ENCODE results near the gene FBXO36.

FBXO36 gene

DNA sequence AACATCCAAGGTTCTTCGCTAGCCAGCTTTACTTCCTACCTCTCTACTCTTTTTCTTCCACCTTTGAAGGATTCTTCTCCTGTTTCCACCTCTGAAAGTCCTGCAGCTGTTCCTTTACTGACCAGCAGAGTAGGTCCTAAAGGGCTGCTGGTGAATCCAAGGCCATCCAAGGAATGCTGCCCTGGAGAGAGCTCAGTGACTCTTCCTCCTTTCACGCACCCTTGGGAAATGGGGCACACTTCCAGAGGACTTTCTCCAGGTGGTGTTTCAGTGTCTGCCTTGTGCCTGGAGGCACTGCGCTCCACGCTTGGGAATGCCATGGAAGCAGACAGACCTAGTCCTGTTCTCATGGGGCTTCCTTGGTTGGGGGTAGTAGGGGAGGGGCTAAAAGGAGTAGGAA, 101.0 kb downstream of the FBXO36 start:
- Histone ChIP-seq H3K27me3 (ENCODE audit: control insufficient read depth in 1 of 2, insufficient read depth in 2 of 2, low read length in 2 of 2) (no peaks in the 10 kb centered on the region), H3K36me3 (ENCODE audit: control insufficient read depth in 1 of 2, insufficient read depth in 2 of 2, low read length in 2 of 2) (no peaks in the 10 kb centered on the region), H3K4me1 (ENCODE audit: control insufficient read depth in 1 of 2, insufficient read depth in 2 of 2, low read length in 2 of 2) (no peaks in the 10 kb centered on the region), H3K9me3 (ENCODE audit: control insufficient read depth in 1 of 2, low read length in 2 of 2) (no peaks in the 10 kb centered on the region), H3K27ac (ENCODE audit: low read depth, low read length) (no peak overlapping the region), H3K9ac (ENCODE audit: low read depth in 1 of 2, low read length in 2 of 2) (no peak overlapping the region), H3K4me3 (ENCODE audit: low read depth in 1 of 2, low read length in 2 of 2) (no peak overlapping the region)

DNA sequence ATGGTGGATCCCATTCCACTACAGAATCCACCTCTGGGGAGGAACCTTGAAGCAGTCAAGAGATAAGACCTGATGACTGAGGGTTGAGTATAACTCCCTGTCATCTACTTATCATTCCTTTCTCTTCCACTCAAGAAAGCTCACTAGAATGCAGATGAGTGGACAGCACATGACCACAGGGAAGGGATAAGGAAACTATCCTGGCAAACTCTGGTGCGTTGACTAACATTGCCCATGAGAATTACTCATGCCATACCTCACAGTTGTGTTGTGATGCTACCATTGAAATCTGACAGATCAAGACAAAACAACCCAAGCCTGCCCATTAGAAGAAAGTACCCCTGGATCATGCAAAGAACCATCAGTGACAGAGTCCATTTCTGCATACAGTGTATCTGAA, 119.9 kb downstream of the FBXO36 start:
- Histone ChIP-seq H3K4me1 (ENCODE audit: control insufficient read depth in 1 of 2, insufficient read depth in 2 of 2, low read length in 2 of 2) (no peaks in the 10 kb centered on the region), H3K9ac (ENCODE audit: low read depth in 1 of 2, low read length in 2 of 2) (no peak overlapping the region), H3K9me3 (ENCODE audit: control insufficient read depth in 1 of 2, low read length in 2 of 2) (no peaks in the 10 kb centered on the region), H3K27me3 (ENCODE audit: control insufficient read depth in 1 of 2, insufficient read depth in 2 of 2, low read length in 2 of 2) (no peaks in the 10 kb centered on the region), H3K36me3 (ENCODE audit: control insufficient read depth in 1 of 2, insufficient read depth in 2 of 2, low read length in 2 of 2) (no peaks in the 10 kb centered on the region), H3K27ac (ENCODE audit: low read depth, low read length) (no peak overlapping the region), H3K4me3 (ENCODE audit: low read depth in 1 of 2, low read length in 2 of 2) (no peak overlapping the region)

DNA sequence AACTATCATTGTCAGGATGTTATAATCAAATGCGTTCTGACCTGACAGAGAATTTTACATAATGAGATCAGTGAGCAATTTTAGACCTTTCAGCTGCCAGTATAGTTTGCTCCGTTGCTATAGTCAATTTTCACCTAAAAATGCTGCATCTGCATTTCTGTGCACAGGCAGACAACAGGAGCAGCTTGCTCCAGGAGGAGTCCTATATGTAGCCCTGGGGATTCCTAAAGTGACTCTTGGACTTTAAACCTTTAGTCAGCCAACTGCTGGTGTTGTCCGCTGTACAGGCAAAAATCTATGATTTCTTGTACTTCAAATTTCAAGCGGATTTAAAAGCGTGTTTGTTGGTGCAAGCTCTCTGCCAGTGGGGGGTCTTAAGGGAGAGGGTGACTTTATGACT, 120.7 kb downstream of the FBXO36 start:
- Histone ChIP-seq H3K27me3 (ENCODE audit: control insufficient read depth in 1 of 2, insufficient read depth in 2 of 2, low read length in 2 of 2) (no peaks in the 10 kb centered on the region), H3K9me3 (ENCODE audit: control insufficient read depth in 1 of 2, low read length in 2 of 2) (no peaks in the 10 kb centered on the region), H3K9ac (ENCODE audit: low read depth in 1 of 2, low read length in 2 of 2) (no peak overlapping the region), H3K36me3 (ENCODE audit: control insufficient read depth in 1 of 2, insufficient read depth in 2 of 2, low read length in 2 of 2) (no peaks in the 10 kb centered on the region), H3K27ac (ENCODE audit: low read depth, low read length) (no peak overlapping the region), H3K4me3 (ENCODE audit: low read depth in 1 of 2, low read length in 2 of 2) (no peak overlapping the region), H3K4me1 (ENCODE audit: control insufficient read depth in 1 of 2, insufficient read depth in 2 of 2, low read length in 2 of 2) (no peaks in the 10 kb centered on the region)

DNA sequence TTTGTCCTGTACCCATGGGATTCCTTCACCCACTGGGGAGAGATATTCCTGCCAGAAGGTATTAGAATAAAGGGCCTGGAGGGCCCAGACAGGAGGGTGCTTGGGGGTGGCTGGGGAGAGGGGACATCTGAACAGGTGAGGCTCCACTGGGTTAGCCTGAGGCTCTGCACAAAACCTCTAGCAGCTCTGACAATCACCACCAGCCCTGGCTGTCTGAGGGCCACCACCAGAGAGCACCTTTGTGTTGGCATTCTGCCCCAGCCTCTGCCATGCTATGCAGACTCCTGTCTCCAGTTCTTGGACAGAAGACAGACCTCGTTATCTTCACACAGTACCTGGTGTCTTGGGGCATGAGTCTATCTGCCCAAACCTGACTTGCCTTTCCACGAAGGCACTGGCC, 121.2 kb downstream of the FBXO36 start:
- Histone ChIP-seq H3K9me3 (ENCODE audit: control insufficient read depth in 1 of 2, low read length in 2 of 2) (no peaks in the 10 kb centered on the region), H3K4me1 (ENCODE audit: control insufficient read depth in 1 of 2, insufficient read depth in 2 of 2, low read length in 2 of 2) (no peaks in the 10 kb centered on the region), H3K4me3 (ENCODE audit: low read depth in 1 of 2, low read length in 2 of 2) (no peak overlapping the region), H3K27ac (ENCODE audit: low read depth, low read length) (no peak overlapping the region), H3K36me3 (ENCODE audit: control insufficient read depth in 1 of 2, insufficient read depth in 2 of 2, low read length in 2 of 2) (no peaks in the 10 kb centered on the region), H3K9ac (ENCODE audit: low read depth in 1 of 2, low read length in 2 of 2) (no peak overlapping the region), H3K27me3 (ENCODE audit: control insufficient read depth in 1 of 2, insufficient read depth in 2 of 2, low read length in 2 of 2) (no peaks in the 10 kb centered on the region)

DNA sequence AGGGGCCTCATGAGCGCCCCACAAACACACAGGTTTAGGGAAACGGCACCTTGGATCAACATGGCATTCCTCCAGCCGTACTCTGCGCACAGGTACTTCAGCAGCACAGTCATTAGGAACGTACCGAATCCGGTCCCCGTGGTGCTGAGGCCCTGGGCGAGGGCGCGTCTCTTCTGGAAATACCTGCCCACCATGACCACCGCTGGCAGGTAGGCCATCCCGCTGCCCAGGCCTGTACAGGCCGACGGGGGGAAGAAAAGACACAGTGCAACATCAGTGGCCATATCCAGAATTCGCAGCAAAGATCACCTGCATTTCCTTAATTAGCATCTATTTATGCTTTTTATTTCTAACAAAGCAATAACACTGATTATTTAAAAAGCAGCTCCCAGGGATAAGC, 124.2 kb downstream of the FBXO36 start:
- H3K4me1 ChIP-seq (ENCODE audit: control insufficient read depth in 1 of 2, insufficient read depth in 2 of 2, low read length in 2 of 2), result no peaks in the 10 kb centered on the region
- H3K9me3 ChIP-seq (ENCODE audit: control insufficient read depth in 1 of 2, low read length in 2 of 2), result no peaks in the 10 kb centered on the region
- no peak overlapping the region for H3K9ac ChIP-seq (ENCODE audit: low read depth in 1 of 2, low read length in 2 of 2)
- H3K36me3 ChIP-seq (ENCODE audit: control insufficient read depth in 1 of 2, insufficient read depth in 2 of 2, low read length in 2 of 2), result no peaks in the 10 kb centered on the region
- no peak overlapping the region for H3K4me3 ChIP-seq (ENCODE audit: low read depth in 1 of 2, low read length in 2 of 2)
- H3K27ac ChIP-seq (ENCODE audit: low read depth, low read length), result no peak overlapping the region
- no peaks in the 10 kb centered on the region for H3K27me3 ChIP-seq (ENCODE audit: control insufficient read depth in 1 of 2, insufficient read depth in 2 of 2, low read length in 2 of 2)

DNA sequence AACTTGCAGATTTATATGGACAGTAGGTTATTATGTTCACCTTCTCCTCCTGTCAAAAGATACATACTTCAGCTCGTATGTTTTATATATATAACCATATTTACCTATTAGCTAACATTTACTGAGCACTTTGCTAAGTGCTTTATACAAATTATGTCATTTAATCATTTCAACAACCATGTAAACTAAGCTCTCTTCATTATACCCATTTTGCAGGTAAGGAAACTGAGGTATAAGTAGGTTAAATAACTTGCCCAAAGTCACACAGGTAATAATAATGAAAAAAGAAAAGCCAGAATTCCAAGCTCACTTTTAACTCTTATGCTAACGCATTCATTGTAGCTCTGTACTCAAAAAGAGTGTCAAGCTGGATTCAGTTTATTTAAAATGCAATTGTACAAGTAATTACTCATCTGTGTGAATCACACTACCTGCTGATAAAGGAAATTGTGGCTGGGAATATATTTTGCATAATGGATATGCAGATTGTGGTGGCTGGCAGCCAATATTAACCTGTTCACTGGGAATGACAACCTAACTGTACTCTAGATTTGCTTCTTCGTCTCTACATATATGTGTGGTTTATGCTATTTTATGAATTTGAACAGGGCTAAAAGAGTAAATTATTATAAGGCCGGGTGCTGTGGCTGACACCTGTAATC, 125.8 kb downstream of the FBXO36 start:
- H3K4me1 ChIP-seq (ENCODE audit: control insufficient read depth in 1 of 2, insufficient read depth in 2 of 2, low read length in 2 of 2), result no peaks in the 10 kb centered on the region
- H3K9me3 ChIP-seq (ENCODE audit: control insufficient read depth in 1 of 2, low read length in 2 of 2), result no peaks in the 10 kb centered on the region
- no peak overlapping the region for H3K4me3 ChIP-seq (ENCODE audit: low read depth in 1 of 2, low read length in 2 of 2)
- H3K27me3 ChIP-seq (ENCODE audit: control insufficient read depth in 1 of 2, insufficient read depth in 2 of 2, low read length in 2 of 2), result no peaks in the 10 kb centered on the region
- H3K36me3 ChIP-seq (ENCODE audit: control insufficient read depth in 1 of 2, insufficient read depth in 2 of 2, low read length in 2 of 2), result no peaks in the 10 kb centered on the region
- no peak overlapping the region for H3K27ac ChIP-seq (ENCODE audit: low read depth, low read length)
- no peak overlapping the region for H3K9ac ChIP-seq (ENCODE audit: low read depth in 1 of 2, low read length in 2 of 2)

DNA sequence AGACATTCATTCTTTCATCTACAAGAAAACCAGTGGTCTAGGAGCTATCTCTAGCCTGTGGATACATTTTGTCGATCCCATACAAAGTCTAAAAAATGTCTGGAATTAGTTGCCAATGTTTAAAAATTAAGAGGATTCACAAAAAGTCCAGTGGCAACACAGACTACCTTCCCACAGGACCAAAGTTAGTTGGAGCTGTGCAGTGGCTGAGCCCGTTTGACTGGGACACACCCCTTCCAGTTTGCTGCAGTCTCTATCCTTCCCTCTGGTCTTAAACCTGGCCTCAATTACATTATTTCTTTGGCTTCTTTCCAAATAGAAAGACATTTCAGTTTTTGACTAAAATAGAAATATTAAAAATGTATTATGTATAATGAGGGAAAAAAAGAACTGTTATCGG, 127.8 kb downstream of the FBXO36 start:
- H3K4me1 ChIP-seq (ENCODE audit: control insufficient read depth in 1 of 2, insufficient read depth in 2 of 2, low read length in 2 of 2), result no peaks in the 10 kb centered on the region
- H3K36me3 ChIP-seq (ENCODE audit: control insufficient read depth in 1 of 2, insufficient read depth in 2 of 2, low read length in 2 of 2), result no peaks in the 10 kb centered on the region
- H3K4me3 ChIP-seq (ENCODE audit: low read depth in 1 of 2, low read length in 2 of 2), result no peak overlapping the region
- H3K9ac ChIP-seq (ENCODE audit: low read depth in 1 of 2, low read length in 2 of 2), result no peak overlapping the region
- H3K27me3 ChIP-seq (ENCODE audit: control insufficient read depth in 1 of 2, insufficient read depth in 2 of 2, low read length in 2 of 2), result no peaks in the 10 kb centered on the region
- H3K27ac ChIP-seq (ENCODE audit: low read depth, low read length), result no peak overlapping the region
- H3K9me3 ChIP-seq (ENCODE audit: control insufficient read depth in 1 of 2, low read length in 2 of 2), result no peaks in the 10 kb centered on the region

DNA sequence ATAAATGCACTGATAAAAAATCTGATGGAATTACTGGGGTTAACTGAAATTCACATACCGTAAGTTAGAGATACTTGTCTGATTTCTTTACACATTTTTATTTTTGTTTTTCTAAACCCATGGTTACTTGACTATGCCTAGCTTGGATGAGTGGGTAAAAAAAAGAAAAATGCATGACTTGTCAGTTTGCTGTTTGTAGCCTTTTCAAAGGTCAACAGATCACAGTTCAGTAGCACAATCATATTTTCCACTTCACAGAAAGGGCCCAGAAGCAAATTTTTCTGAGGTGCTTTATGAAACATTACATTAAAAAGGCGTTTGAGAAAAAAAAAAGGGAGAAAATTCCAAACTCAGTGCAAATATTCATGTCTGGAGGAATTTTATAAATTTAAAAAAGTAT, 130.0 kb downstream of the FBXO36 start:
- Histone ChIP-seq H3K27ac (ENCODE audit: low read depth, low read length) (no peak overlapping the region), H3K9me3 (ENCODE audit: control insufficient read depth in 1 of 2, low read length in 2 of 2) (no peaks in the 10 kb centered on the region), H3K4me1 (ENCODE audit: control insufficient read depth in 1 of 2, insufficient read depth in 2 of 2, low read length in 2 of 2) (no peaks in the 10 kb centered on the region), H3K4me3 (ENCODE audit: low read depth in 1 of 2, low read length in 2 of 2) (no peak overlapping the region), H3K36me3 (ENCODE audit: control insufficient read depth in 1 of 2, insufficient read depth in 2 of 2, low read length in 2 of 2) (no peaks in the 10 kb centered on the region), H3K27me3 (ENCODE audit: control insufficient read depth in 1 of 2, insufficient read depth in 2 of 2, low read length in 2 of 2) (no peaks in the 10 kb centered on the region), H3K9ac (ENCODE audit: low read depth in 1 of 2, low read length in 2 of 2) (no peak overlapping the region)

DNA sequence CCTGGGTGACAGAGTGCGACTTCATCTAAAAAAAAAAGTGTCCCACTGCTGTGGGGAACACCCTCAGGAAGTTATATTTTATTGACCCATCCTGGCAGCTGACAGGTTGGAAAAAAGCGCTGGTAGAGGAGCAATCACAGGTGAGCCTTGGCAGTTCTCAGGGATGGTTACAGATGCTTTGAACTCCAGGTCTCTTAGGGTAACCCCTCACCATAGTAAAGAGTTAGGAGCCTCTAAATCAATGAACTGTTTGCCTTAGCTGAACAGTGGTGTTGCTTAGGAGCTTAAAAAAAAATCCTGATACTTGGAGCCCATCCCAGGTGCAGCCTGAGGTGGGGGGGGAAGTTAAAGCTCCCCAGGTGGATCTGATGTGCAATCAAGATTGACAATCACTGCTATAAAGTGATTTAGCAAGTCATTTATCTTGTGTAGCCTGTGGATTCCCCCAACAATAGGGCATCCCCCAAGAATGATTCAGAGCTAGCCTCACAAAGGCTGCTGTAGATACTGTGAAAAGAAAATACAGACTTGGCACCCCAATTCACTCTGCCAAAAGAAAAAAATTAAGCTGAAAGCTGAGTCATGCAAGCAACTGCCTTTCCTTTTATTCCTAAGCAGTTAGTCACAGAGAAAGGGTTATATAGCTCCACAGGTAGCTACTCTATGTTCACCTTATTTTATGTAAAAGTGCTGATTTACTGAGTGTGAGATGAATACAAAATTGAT, 131.6 kb downstream of the FBXO36 start:
- Histone ChIP-seq H3K4me3 (ENCODE audit: low read depth in 1 of 2, low read length in 2 of 2) (no peak overlapping the region), H3K4me1 (ENCODE audit: control insufficient read depth in 1 of 2, insufficient read depth in 2 of 2, low read length in 2 of 2) (no peaks in the 10 kb centered on the region), H3K9me3 (ENCODE audit: control insufficient read depth in 1 of 2, low read length in 2 of 2) (no peaks in the 10 kb centered on the region), H3K36me3 (ENCODE audit: control insufficient read depth in 1 of 2, insufficient read depth in 2 of 2, low read length in 2 of 2) (no peaks in the 10 kb centered on the region), H3K27me3 (ENCODE audit: control insufficient read depth in 1 of 2, insufficient read depth in 2 of 2, low read length in 2 of 2) (no peaks in the 10 kb centered on the region), H3K27ac (ENCODE audit: low read depth, low read length) (no peak overlapping the region), H3K9ac (ENCODE audit: low read depth in 1 of 2, low read length in 2 of 2) (no peak overlapping the region)

DNA sequence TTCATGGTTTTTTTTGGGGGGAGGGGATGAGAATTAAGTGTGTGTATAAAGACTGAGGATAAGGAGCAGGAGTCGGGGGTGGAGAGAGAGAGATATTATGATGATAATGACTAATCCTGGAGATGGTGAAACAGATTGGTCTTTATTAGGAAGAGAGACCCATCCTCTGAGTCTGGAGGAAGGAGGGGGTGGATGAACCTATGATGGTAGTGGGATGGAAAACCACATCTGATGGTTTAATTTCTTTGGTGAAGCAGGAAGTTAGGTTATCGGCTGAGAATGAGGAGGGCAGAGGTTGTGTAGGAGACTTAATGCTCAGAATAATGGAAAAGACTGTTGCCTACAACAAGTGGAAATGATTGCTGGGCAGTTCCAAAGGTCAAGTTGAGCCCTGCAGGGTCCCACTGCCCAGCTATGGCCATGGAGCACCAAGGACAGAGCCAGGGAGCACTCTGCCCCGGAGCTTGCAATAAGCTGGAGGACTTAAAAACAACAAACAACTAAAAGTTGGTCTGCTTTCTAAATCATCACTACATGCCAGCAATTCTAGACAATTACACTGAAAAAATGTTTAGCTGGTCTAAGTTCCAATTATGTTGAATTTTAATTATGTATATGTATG, 138.5 kb downstream of the FBXO36 start:
- Histone ChIP-seq H3K4me3 (ENCODE audit: low read depth in 1 of 2, low read length in 2 of 2) (no peak overlapping the region), H3K9me3 (ENCODE audit: control insufficient read depth in 1 of 2, low read length in 2 of 2) (no peaks in the 10 kb centered on the region), H3K9ac (ENCODE audit: low read depth in 1 of 2, low read length in 2 of 2) (no peak overlapping the region), H3K4me1 (ENCODE audit: control insufficient read depth in 1 of 2, insufficient read depth in 2 of 2, low read length in 2 of 2) (no peaks in the 10 kb centered on the region), H3K27ac (ENCODE audit: low read depth, low read length) (no peak overlapping the region), H3K27me3 (ENCODE audit: control insufficient read depth in 1 of 2, insufficient read depth in 2 of 2, low read length in 2 of 2) (no peaks in the 10 kb centered on the region), H3K36me3 (ENCODE audit: control insufficient read depth in 1 of 2, insufficient read depth in 2 of 2, low read length in 2 of 2) (no peaks in the 10 kb centered on the region)

Measured in duodenal mucosa (tissue), 2 donors.